GM13977 (cell line): Measurements from ENCODE around the gene GADD45A.

ENCODE experiments used
- DNase-seq: peaks from one replicate; pipeline ENCODE4 v3.0.0; 2012; ENCODE audit warnings: low spot score
- in situ Hi-C: fragments of 300-500 bp; cut with MboI; formaldehyde crosslinking; loops from one replicate; pipeline ENCODE4 v1.12.0; 2022; ENCODE audit warnings: low sequenced_read_pairs, low pct_unique_long_range_greater_than_20kb, mixed read lengths, inconsistent platforms; ENCODE audit not compliant: unreplicated experiment
- TF ChIP-seq, protein P1 (sequence below): IDR thresholded peaks from 2 replicates; pipeline ENCODE4 v1.5.1; 2012; ENCODE audit warnings: mild to moderate bottlenecking, control low read depth; ENCODE audit not compliant: insufficient read depth; ENCODE audit errors: extremely low read depth, missing control alignments

Gene GADD45A

GRCh38 chr1:67735806-67736627 lies 51.0 kb downstream of the GADD45A start:
- TF ChIP-seq, protein P1, sequence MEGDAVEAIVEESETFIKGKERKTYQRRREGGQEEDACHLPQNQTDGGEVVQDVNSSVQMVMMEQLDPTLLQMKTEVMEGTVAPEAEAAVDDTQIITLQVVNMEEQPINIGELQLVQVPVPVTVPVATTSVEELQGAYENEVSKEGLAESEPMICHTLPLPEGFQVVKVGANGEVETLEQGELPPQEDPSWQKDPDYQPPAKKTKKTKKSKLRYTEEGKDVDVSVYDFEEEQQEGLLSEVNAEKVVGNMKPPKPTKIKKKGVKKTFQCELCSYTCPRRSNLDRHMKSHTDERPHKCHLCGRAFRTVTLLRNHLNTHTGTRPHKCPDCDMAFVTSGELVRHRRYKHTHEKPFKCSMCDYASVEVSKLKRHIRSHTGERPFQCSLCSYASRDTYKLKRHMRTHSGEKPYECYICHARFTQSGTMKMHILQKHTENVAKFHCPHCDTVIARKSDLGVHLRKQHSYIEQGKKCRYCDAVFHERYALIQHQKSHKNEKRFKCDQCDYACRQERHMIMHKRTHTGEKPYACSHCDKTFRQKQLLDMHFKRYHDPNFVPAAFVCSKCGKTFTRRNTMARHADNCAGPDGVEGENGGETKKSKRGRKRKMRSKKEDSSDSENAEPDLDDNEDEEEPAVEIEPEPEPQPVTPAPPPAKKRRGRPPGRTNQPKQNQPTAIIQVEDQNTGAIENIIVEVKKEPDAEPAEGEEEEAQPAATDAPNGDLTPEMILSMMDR: no peak
- in situ Hi-C loops: no loop called here
- DNase-seq: peak; percentile 41

DNA sequence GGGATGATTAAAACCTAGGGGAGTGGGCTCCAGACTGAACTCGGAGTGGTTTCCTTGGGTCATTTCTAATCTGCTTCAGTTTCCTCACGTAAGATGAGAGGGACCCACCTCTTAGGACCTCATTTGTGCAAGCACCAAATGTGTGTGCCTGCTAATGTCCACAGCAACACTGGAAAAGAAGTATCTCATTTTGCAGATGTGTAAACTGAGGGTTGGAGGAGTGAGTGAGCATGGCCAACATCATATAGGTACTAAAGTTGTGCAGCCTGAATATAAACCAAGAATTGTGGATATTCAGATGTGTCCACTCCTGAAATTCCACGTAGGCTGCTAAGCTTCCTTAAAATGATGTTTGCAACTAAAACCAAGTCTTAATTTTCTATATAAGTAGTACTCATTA lies 51.7 kb downstream of the GADD45A start:
- TF ChIP-seq, protein P1: no peak
- no peak for DNase-seq
- in situ Hi-C loops: no loop called here

DNA sequence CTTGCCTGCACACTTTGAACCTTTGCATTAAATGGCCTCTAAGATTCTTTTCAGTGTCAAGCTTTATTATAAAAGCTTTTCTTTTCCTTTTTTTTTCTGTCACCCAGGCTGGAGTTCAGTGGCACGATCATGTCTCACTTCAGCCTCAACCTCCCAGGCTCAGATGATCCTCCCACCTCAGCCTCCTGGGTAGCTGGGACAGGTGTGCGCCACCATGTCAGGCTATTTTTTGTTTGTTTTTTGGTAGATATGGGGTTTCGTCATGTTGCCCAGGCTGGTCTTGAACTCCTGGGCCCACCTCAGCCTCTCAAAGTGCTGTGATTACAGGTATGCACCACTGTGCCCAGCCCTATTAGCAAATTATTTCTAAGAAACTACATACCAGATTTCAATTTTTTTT lies 52.9 kb downstream of the GADD45A start:
- in situ Hi-C loops: no loop called here
- TF ChIP-seq, protein P1: no peak
- no peak for DNase-seq
